GM12872 (cell line): ENCODE results near the gene NOL9.

Source experiments
- TF ChIP-seq, protein P1 (sequence below): IDR thresholded peaks from 3 replicates; pipeline ENCODE4 v1.5.1; 2011; ENCODE audit warnings: low read depth, mild to moderate bottlenecking, low read length, moderate library complexity; ENCODE audit not compliant: insufficient read depth

Gene NOL9

DNA sequence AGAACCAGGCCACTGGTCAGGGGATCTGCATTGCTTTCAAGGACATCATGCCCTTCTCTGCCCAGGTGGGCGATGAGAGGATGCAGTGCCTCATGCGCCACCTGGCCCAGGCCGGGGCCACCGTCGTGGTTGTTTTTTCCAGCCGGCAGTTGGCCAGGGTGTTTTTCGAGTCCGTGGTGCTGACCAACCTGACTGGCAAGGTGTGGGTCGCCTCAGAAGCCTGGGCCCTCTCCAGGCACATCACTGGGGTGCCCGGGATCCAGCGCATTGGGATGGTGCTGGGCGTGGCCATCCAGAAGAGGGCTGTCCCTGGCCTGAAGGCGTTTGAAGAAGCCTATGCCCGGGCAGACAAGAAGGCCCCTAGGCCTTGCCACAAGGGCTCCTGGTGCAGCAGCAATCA, 20.5 kb upstream of the NOL9 start:
- TF ChIP-seq, protein P1, sequence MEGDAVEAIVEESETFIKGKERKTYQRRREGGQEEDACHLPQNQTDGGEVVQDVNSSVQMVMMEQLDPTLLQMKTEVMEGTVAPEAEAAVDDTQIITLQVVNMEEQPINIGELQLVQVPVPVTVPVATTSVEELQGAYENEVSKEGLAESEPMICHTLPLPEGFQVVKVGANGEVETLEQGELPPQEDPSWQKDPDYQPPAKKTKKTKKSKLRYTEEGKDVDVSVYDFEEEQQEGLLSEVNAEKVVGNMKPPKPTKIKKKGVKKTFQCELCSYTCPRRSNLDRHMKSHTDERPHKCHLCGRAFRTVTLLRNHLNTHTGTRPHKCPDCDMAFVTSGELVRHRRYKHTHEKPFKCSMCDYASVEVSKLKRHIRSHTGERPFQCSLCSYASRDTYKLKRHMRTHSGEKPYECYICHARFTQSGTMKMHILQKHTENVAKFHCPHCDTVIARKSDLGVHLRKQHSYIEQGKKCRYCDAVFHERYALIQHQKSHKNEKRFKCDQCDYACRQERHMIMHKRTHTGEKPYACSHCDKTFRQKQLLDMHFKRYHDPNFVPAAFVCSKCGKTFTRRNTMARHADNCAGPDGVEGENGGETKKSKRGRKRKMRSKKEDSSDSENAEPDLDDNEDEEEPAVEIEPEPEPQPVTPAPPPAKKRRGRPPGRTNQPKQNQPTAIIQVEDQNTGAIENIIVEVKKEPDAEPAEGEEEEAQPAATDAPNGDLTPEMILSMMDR: no peak

DNA sequence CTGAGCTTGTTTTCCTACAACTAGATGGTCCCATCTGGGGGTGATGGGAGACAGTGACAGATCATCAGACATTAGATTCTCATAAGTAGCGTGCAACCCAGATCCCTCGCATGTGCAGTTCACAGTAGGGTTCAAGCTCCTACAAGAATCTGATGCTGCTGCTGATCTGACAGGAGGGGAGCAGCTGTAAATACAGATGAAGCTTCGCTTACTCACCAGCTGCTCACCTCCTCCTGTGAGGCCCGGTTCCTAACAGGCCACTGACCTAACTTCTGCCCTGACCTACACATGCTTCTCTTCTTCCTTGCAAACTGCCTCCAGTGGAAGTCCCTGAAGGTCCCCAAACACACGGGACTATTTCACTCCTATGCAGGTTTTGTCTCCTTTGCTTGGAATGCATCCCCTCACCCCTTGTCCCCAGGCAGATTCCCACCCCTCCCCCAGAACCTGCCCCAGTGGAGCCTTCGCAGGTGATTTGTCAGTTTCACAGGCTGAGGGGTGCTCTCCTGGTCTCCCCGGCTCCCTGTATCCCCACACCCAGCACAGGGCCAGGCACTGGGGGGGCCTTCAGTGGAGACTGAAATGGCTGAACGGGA, 19.8 kb upstream of the NOL9 start:
- TF ChIP-seq, protein P1: no peak

DNA sequence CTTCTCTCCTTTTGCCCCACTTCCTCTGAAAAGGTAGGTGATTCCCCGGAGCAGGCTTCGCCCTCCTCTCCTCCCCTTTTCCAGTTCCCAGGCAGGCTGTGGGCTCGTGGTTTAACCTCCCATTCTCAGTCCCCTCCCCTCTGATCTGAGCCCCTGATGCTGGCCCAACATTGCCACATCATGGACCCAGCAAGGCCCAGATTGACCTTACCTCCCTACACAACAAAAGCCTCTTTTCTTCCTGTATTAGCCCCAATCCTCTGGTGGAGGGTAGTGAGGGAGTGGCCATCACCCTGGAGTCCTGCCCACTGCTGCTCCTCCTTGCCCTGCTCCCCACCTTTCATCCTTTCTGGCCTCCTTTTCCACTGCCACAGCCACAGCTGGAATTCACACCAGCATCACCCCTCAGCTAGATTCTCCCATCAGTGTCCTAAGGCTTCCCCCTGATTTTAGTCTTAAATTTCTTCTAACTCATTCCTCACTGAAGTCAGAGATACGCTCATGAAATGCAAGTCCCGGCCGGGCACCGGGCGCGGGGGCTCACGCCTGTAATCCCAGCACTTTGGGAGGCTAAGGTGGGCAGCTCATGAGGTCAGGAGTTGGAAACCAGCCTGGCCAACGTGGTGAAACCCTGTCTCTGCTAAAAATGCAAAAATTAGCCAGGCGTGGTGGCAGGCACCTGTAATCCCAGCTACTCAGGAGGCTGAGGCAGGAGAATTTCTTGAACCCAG, 18.5 kb upstream of the NOL9 start:
- TF ChIP-seq, protein P1: no peak

DNA sequence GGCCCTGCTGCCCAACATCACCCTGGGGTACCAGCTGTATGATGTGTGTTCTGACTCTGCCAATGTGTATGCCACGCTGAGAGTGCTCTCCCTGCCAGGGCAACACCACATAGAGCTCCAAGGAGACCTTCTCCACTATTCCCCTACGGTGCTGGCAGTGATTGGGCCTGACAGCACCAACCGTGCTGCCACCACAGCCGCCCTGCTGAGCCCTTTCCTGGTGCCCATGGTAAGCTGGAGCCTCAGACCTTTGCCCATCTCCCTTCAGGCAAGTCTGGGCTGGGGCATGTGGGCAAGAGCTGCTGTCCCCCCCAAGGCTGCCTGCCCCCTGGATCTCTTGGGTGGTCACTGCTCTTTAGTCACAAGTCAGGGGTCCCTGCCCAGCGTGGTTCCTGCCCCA, 16.7 kb upstream of the NOL9 start:
- TF ChIP-seq, protein P1: no peak

DNA sequence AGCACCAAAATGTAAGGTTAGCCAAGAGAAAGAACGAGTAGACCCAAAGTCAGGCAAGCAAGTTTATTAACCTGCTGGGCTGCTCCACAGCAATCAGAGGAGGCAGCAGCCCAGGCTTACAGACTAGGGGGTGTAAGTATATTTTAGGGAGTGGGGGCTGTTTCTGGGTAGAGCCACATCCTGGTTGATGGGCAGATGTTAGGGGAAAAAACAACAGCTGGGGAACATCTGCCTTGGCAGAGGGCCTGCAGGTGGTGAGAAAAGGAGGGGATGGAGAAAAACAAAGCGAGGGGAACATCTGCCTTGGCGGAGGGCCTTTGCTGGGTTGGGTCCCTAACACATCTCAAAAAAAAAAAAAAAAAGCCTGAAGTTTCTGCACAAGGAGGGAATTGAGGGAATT, 15.8 kb upstream of the NOL9 start:
- TF ChIP-seq, protein P1: no peak

DNA sequence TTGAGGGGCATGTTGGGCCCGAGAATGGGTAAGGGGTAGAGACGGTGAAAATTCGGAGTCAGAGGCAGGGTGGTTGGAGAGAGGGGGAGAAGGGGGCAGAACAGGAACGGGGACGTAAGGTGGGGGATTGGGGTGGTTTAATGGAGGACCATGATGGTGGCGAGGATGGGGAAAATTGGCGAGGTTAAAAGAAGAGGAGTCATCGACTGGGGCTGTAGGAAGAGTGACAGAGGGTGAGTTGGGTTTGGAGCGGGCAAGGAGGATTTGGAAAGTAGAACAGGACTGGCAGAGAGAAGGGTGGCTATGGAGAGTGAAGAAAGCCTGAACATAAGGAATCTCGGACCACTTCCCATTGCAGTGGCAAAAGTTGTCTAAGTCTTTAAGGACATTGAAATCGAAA, 14.7 kb upstream of the NOL9 start:
- TF ChIP-seq, protein P1: no peak

DNA sequence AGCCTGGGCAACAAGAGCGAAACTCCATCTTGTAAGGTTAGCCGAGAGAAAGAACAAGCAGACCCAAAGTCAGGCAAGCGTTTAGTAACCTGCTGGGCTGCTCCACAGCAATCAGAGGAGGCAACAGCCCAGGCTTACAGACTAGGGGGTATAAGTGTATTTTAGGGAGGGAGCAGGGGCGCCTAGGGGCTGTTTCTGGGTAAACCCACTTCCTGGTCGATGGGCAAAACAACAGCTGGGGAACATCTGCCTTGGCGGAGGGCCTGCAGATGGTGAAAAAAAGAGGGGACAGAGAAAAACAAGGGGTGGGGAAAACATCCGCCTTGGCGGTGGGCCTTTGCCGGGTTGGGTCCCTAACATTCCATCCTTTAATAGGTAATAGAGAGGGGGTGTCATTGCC, 6.0 kb upstream of the NOL9 start:
- TF ChIP-seq, protein P1: no peak
